ENCODE results near the gene NCBP3. TPM values are rescaled to one million over a fixed set of nuclear protein-coding genes. Genes with fewer than 3 reads are reported as not detected.

The NCBP3 gene
- total and polyA plus RNA-seq, 2 donors (not counting 3 experiments of a cell fraction or from before 2014, with no cell fraction given), result 18.2 to 51.1 TPM

- TF ChIP-seq POLR2A (IDR thresholded peaks at IDR 0.05; ENCODE audit: low read depth, low read length), result no peak
- TF ChIP-seq POLR2AphosphoS5 (IDR thresholded peaks at IDR 0.05; ENCODE audit: insufficient read depth, low read depth, low read length), result no peak
- TF ChIP-seq MYC (IDR thresholded peaks at IDR 0.05; ENCODE audit: low read depth, low read length), result no peak
- no peak for TF ChIP-seq CTCF (IDR thresholded peaks at IDR 0.05; ENCODE audit: extremely low read depth in 1 of 2, insufficient read depth in 1 of 2, low read depth in 1 of 2, low read length in 2 of 2)
- no peak for TF ChIP-seq GATA2 (IDR thresholded peaks at IDR 0.05; ENCODE audit: insufficient read depth, insufficient read length, low read depth, low read length)
- no peak for TF ChIP-seq FOS (IDR thresholded peaks at IDR 0.05; ENCODE audit: borderline replicate concordance, insufficient read depth, low read length)
- TF ChIP-seq JUN (IDR thresholded peaks at IDR 0.05; ENCODE audit: borderline replicate concordance, insufficient read depth, insufficient read length, low read depth), result no peak
- TF ChIP-seq EZH2 (IDR thresholded peaks at IDR 0.05; ENCODE audit: borderline replicate concordance, low read depth, low read length, severe bottlenecking), result no peak
- no peak for TF ChIP-seq MAX (IDR thresholded peaks at IDR 0.05; ENCODE audit: insufficient read depth, insufficient read length)
- Histone ChIP-seq H3K36me3 (ENCODE audit: control insufficient read depth in 2 of 2, extremely low read depth in 1 of 2, insufficient read depth in 2 of 2, low read length in 2 of 2) (no peaks in the 10 kb centered on the region), H3K9me3 (replicated peaks; ENCODE audit: control insufficient read depth, insufficient read depth, low read length) (no peaks in the 10 kb centered on the region), H3K4me1 (ENCODE audit: control insufficient read depth, extremely low read depth, insufficient read depth, low read length) (no peaks in the 10 kb centered on the region), H3K4me3 (replicated peaks in 1 of 3; ENCODE audit: insufficient read depth in 1 of 3, low read depth in 1 of 3, low read length in 3 of 3) (no peak overlapping the region), H4K20me1 (replicated peaks; ENCODE audit: control insufficient read depth, extremely low read depth, insufficient read depth, low read length) (no peaks in the 10 kb centered on the region), H2AFZ (ENCODE audit: low read depth, low read length) (no peak overlapping the region), H3K9me1 (replicated peaks; ENCODE audit: control insufficient read depth, extremely low read depth, insufficient read depth, low read length) (no peaks in the 10 kb centered on the region), H3K27me3 (ENCODE audit: control insufficient read depth in 2 of 2, insufficient read depth in 2 of 2, low read length in 2 of 2) (no peaks in the 10 kb centered on the region), H3K9ac (replicated peaks; ENCODE audit: extremely low read depth, insufficient read depth, low read length) (no peak overlapping the region), H3K79me2 (ENCODE audit: control insufficient read depth, insufficient read depth, low read length) (no peaks in the 10 kb centered on the region), H3K4me2 (ENCODE audit: insufficient read depth, low read length) (no peak overlapping the region), H3K27ac (ENCODE audit: insufficient read depth, low read depth, low read length) (no peak overlapping the region)
- DNase-seq (ENCODE audit: low read depth, low spot score), result no peak
- dilution Hi-C loops (cut with MboI; ENCODE audit: extremely low pct_ligation_motif_present, low sequenced_read_pairs), result no loop called here
- POLR2A ChIA-PET, result no interaction called here
- no TSS peak for BruUV-seq (replicated peaks)
- CTCF ChIA-PET, result no interaction called here
- intact Hi-C loops (cut with micrococcal nuclease), result no loop called here
- no peak for FAIRE-seq
Observed at GRCh38 chr17:3777366-3778120, 68.5 kb downstream of the NCBP3 start.

Data from endothelial cell of umbilical vein (primary cell).